ENCODE measurements around the gene DES.

- TF ChIP-seq GATA3 (IDR thresholded peaks at IDR 0.05; ENCODE audit: low read depth, low read length) (no peak), GATA2 (IDR thresholded peaks at IDR 0.05; ENCODE audit: low read depth, low read length) (no peak)
Measured at GRCh38 chr2:219462349-219462748, 44.2 kb downstream of the DES start.

Measured in SH-SY5Y (cell line).